CD14-positive monocyte (primary cell): Measurements from ENCODE around the gene ASS1. TPM values are rescaled to one million over a fixed set of nuclear protein-coding genes. Genes with fewer than 3 reads are reported as not detected.
A peak's percentile ranks its signal among the peaks of the same experiment; 100 is the strongest.

ENCODE experiments used
- DNase-seq, 3 donors: peaks; one replicate each; pipeline ENCODE4 v3.0.0-alpha.2; 2011 to 2022
- H2AFZ ChIP-seq: 2 replicates; pipeline ENCODE4 v1.6.0; 2012; ENCODE audit warnings: mild to moderate bottlenecking, low read depth, low read length, inconsistent platforms; ENCODE audit not compliant: insufficient read depth, poor library complexity, severe bottlenecking
- H3K27ac ChIP-seq, 2 donors: 1 replicate in 1 of 2; 2 replicates in 1 of 2; pipeline ENCODE4 v1.5.1; 2012 to 2013; ENCODE audit warnings: low read length in 2 of 2, control low read depth in 1 of 2, inconsistent platforms in 1 of 2, low read depth in 1 of 2, mild to moderate bottlenecking in 1 of 2
- H3K27me3 ChIP-seq, 2 donors: one replicate each; pipeline versions ENCODE4 v1.6.0 to v1.6.1; 2011 to 2013; ENCODE audit warnings: low read length in 2 of 2; ENCODE audit not compliant: control insufficient read depth in 2 of 2, insufficient read depth in 2 of 2
- H3K36me3 ChIP-seq, 2 donors: replicated peaks in 1 of 2; 1 replicate in 1 of 2; 2 replicates in 1 of 2; pipeline versions ENCODE4 v1.5.1 to v1.6.1; 2012 to 2013; ENCODE audit warnings: low read length in 2 of 2, control low read depth in 1 of 2, inconsistent platforms in 1 of 2, mild to moderate bottlenecking in 1 of 2; ENCODE audit not compliant: insufficient read depth in 2 of 2, control insufficient read depth in 1 of 2
- H3K4me1 ChIP-seq, 2 donors: 1 replicate in 1 of 2; 2 replicates in 1 of 2; pipeline versions ENCODE4 v1.5.1 to v1.6.1; 2012 to 2013; ENCODE audit warnings: low read length in 2 of 2, control low read depth in 1 of 2, inconsistent platforms in 1 of 2, mild to moderate bottlenecking in 1 of 2, moderate library complexity in 1 of 2; ENCODE audit not compliant: insufficient read depth in 2 of 2, control insufficient read depth in 1 of 2
- H3K4me2 ChIP-seq: replicated peaks from 2 replicates; pipeline ENCODE3; 2012; ENCODE audit warnings: low read length, moderate library complexity, mild to moderate bottlenecking; ENCODE audit not compliant: poor library complexity, severe bottlenecking; ENCODE audit errors: extremely low read depth
- H3K4me3 ChIP-seq, 3 experiments: fragments of 200-600 bp in 1 of 3; sonication (generic) in 1 of 3; replicated peaks in 1 of 3; 1 replicate in 2 of 3; 2 replicates in 1 of 3; pipeline ENCODE4 v1.5.1; 2011 to 2013; ENCODE audit warnings: low read length in 3 of 3, mild to moderate bottlenecking in 3 of 3, control low read depth in 2 of 3, low read depth in 2 of 3, inconsistent platforms in 1 of 3, moderate library complexity in 1 of 3
- H3K79me2 ChIP-seq: 2 replicates; pipeline ENCODE4 v1.6.0; 2012; ENCODE audit warnings: mild to moderate bottlenecking, control low read depth, inconsistent platforms, low read length, moderate library complexity; ENCODE audit not compliant: insufficient read depth
- H3K9ac ChIP-seq: 2 replicates; pipeline ENCODE4 v1.6.0; 2017; ENCODE audit warnings: low read length, mild to moderate bottlenecking; ENCODE audit not compliant: insufficient read depth, poor library complexity, severe bottlenecking
- H3K9me3 ChIP-seq, 2 donors: replicated peaks in 1 of 2; 1 replicate in 1 of 2; 2 replicates in 1 of 2; pipeline versions ENCODE4 v1.5.1 to v1.6.1; 2012 to 2013; ENCODE audit warnings: low read length in 2 of 2, control low read depth in 1 of 2; ENCODE audit not compliant: control insufficient read depth in 1 of 2, insufficient read depth in 1 of 2
- H4K20me1 ChIP-seq: 2 replicates; pipeline ENCODE4 v1.6.0; 2012; ENCODE audit warnings: mild to moderate bottlenecking, low read length, control low read depth, moderate library complexity; ENCODE audit not compliant: insufficient read depth
- H3K27ac Mint-ChIP-seq, 7 donors: one replicate each; pipeline ENCODE4 v1.8.0; 2020; ENCODE audit warnings: mild to moderate bottlenecking in 7 of 7, mixed read lengths in 7 of 7, moderate library complexity in 6 of 7, inconsistent platforms in 2 of 7
- H3K27me3 Mint-ChIP-seq, 3 donors: one replicate each; pipeline ENCODE4 v1.8.0; 2021 to 2022; ENCODE audit warnings: low read depth in 3 of 3, mild to moderate bottlenecking in 3 of 3, mixed read lengths in 3 of 3, moderate library complexity in 3 of 3, inconsistent platforms in 1 of 3
- H3K36me3 Mint-ChIP-seq, 2 donors: one replicate each; pipeline ENCODE4 v1.8.0; 2020; ENCODE audit warnings: mixed read lengths in 2 of 2, inconsistent platforms in 1 of 2, mild to moderate bottlenecking in 1 of 2
- H3K4me1 Mint-ChIP-seq: one replicate; pipeline ENCODE4 v1.8.0; 2020; ENCODE audit warnings: mild to moderate bottlenecking, mixed read lengths
- H3K4me3 Mint-ChIP-seq, 2 donors: one replicate each; pipeline ENCODE4 v1.8.0; 2020; ENCODE audit warnings: mild to moderate bottlenecking in 2 of 2, mixed read lengths in 2 of 2, moderate library complexity in 1 of 2
- H3K9me3 Mint-ChIP-seq, 7 donors: one replicate each; pipeline ENCODE4 v1.8.0; 2020 to 2022; ENCODE audit warnings: mixed read lengths in 7 of 7, mild to moderate bottlenecking in 6 of 7, moderate library complexity in 6 of 7, inconsistent platforms in 2 of 7
- CTCF ChIP-seq: fragments of 200-600 bp; IDR thresholded peaks from one replicate; pipeline ENCODE4 v1.8.0; 2022; ENCODE audit warnings: antibody characterized with exemption, mild to moderate bottlenecking
- WGBS: methylation state at CpG from one replicate; pipeline ENCODE4 v1.1.5; 2013; ENCODE audit warnings: missing lambda C conversion rate; ENCODE audit not compliant: insufficient coverage; 5-methylcytosine and 5-hydroxymethylcytosine counted together
- intact Hi-C, 2 donors: fragments of 100-400 bp; cut with micrococcal nuclease; formaldehyde crosslinking; loops; one replicate each; pipeline versions ENCODE4 v1.15.0 to v1.15.1; 2023
- polyA plus RNA-seq, 3 donors: library from polyadenylated mRNA; depleted of rRNA in 1 of 3; unstranded in 2 of 3; stranded (reverse) in 1 of 3; fragments of 300-500 nt in 2 of 3; fragments of >200 nt in 1 of 3; fragmentation: Illumina TruSeq in 2 of 3; gene quantifications; 1 replicate in 2 of 3; 2 replicates in 1 of 3; pipeline ENCODE4 v1.2.3, GENCODE V29; 2012 to 2021

Gene ASS1
- polyA plus RNA-seq, 3 donors, result not detected

DNA sequence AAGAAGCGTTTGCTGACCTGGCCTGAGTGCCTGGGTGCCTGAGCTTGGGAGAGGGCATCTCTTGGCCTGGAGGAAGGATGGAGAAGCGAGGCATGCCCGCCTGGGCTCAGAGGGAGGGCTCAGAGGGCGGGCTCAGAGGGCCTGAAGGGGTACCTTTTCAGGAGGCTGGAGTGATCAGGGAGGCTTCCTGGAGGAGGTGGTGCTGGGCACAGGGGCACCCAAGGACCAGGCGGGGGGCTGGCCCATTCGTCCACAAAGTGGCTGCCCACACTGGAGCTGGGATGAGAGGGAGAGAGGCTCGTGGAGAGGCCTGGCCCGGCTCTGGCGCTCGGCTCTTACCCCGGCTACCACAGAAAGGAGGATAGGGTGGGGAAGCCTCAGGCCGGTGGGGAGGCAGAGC lies 32.8 kb downstream of the ASS1 start:
- Histone ChIP-seq H3K4me1 (no peaks in the 10 kb centered on the region), H3K79me2 (no peaks in the 10 kb centered on the region), H3K9ac (no peak overlapping the region), H2AFZ (no peak overlapping the region), H3K9me3 (no peaks in the 10 kb centered on the region), H4K20me1 (no peaks in the 10 kb centered on the region), H3K36me3 (no peaks in the 10 kb centered on the region), H3K27ac (no peak overlapping the region), H3K27me3 (peaks cover 0 to 20% of the 10 kb centered on the region in 2 donors), H3K4me3 (no peak overlapping the region), H3K4me2 (no peak overlapping the region)
- Mint-ChIP-seq H3K27ac (peak overlapping the region in 1 of 7 donors; percentile 57), H3K9me3 (no peaks in the 10 kb centered on the region), H3K36me3 (no peaks in the 10 kb centered on the region), H3K27me3 (peaks cover 17 to 36% (median 20%) of the 10 kb centered on the region in 3 donors), H3K4me3 (no peak overlapping the region), H3K4me1 (no peaks in the 10 kb centered on the region)
- 87% methylated on average over 6 of the region's 12 CpGs for WGBS
- DNase-seq, result no peak
- intact Hi-C loops, result no loop called here
- no peak for TF ChIP-seq CTCF

GRCh38 chr9:130478152-130478551 lies 33.4 kb downstream of the ASS1 start:
- H3K27ac ChIP-seq, result no peak overlapping the region
- intact Hi-C loops, result no loop called here
- Mint-ChIP-seq H3K4me1 (no peaks in the 10 kb centered on the region), H3K27me3 (peaks cover 19 to 36% (median 20%) of the 10 kb centered on the region in 3 donors), H3K9me3 (no peaks in the 10 kb centered on the region), H3K36me3 (no peaks in the 10 kb centered on the region), H3K27ac (no peak overlapping the region), H3K4me3 (no peak overlapping the region)
- no peaks in the 10 kb centered on the region for H4K20me1 ChIP-seq
- no peaks in the 10 kb centered on the region for H3K4me1 ChIP-seq
- no peak overlapping the region for H2AFZ ChIP-seq
- no peak for DNase-seq
- peaks cover 0 to 21% of the 10 kb centered on the region in 2 donors for H3K27me3 ChIP-seq
- WGBS, result 96% methylated on average over 4 of the region's 9 CpGs
- no peaks in the 10 kb centered on the region for H3K9me3 ChIP-seq
- no peaks in the 10 kb centered on the region for H3K79me2 ChIP-seq
- no peak overlapping the region for H3K4me2 ChIP-seq
- no peak overlapping the region for H3K4me3 ChIP-seq
- H3K36me3 ChIP-seq, result no peaks in the 10 kb centered on the region
- no peak overlapping the region for H3K9ac ChIP-seq
- TF ChIP-seq CTCF, result no peak
